GM23338 (cell line): ENCODE data around the gene PCNX1. TPM values are rescaled to one million over a fixed set of nuclear protein-coding genes. Genes with fewer than 3 reads are reported as not detected.

ENCODE experiments used
- ATAC-seq: fragments of 200-7000 bp; cut with Tn5 transposase; 3 replicates; pipeline ENCODE4 v1.9.1; 2020
- DNase-seq: peaks from one replicate; pipeline ENCODE4 v3.0.0-alpha.2; 2015; ENCODE audit warnings: low spot score
- H2AFZ ChIP-seq: fragments of 200-600 bp; sonication (generic); 2 replicates; pipeline ENCODE4 v1.8.0; 2016; ENCODE audit warnings: antibody characterized with exemption, mild to moderate bottlenecking, moderate library complexity
- H3F3A ChIP-seq: fragments of 200-600 bp; sonication (generic); replicated peaks from 2 replicates; pipeline ENCODE4 v1.8.0; 2017; ENCODE audit warnings: antibody characterized with exemption, mixed run types, low read depth
- H3K27ac ChIP-seq: fragments of 200-600 bp; sonication (generic); 2 replicates; pipeline ENCODE4 v1.6.1; 2016; ENCODE audit warnings: low read depth
- H3K27me3 ChIP-seq: fragments of 200-600 bp; sonication (generic); 2 replicates; pipeline ENCODE4 v1.8.0; 2016; ENCODE audit warnings: mild to moderate bottlenecking, mixed run types, moderate library complexity; ENCODE audit not compliant: insufficient read depth
- H3K36me3 ChIP-seq: fragments of 200-600 bp; sonication (generic); 2 replicates; pipeline ENCODE4 v1.8.0; 2016; ENCODE audit warnings: mild to moderate bottlenecking; ENCODE audit not compliant: insufficient read depth
- H3K4me1 ChIP-seq: fragments of 200-600 bp; sonication (generic); 2 replicates; pipeline ENCODE4 v1.8.0; 2016; ENCODE audit warnings: mild to moderate bottlenecking, moderate library complexity; ENCODE audit not compliant: insufficient read depth
- H3K4me2 ChIP-seq: fragments of 200-600 bp; sonication (generic); 2 replicates; pipeline ENCODE4 v1.7.1; 2017; ENCODE audit warnings: mixed run types
- H3K4me3 ChIP-seq: fragments of 200-600 bp; sonication (generic); 2 replicates; pipeline ENCODE4 v1.6.1; 2016; ENCODE audit warnings: mixed run types
- H3K79me2 ChIP-seq: fragments of 200-600 bp; sonication (generic); replicated peaks from 2 replicates; pipeline ENCODE4 v1.8.0; 2017; ENCODE audit warnings: mild to moderate bottlenecking; ENCODE audit not compliant: insufficient read depth
- H3K9me2 ChIP-seq: fragments of 200-600 bp; sonication (generic); 2 replicates; pipeline ENCODE4 v1.8.0; 2017; ENCODE audit not compliant: insufficient read depth
- H4K20me1 ChIP-seq: fragments of 200-600 bp; sonication (generic); replicated peaks from 2 replicates; pipeline ENCODE4 v1.8.0; 2017; ENCODE audit warnings: mild to moderate bottlenecking; ENCODE audit not compliant: insufficient read depth
- H3K27ac Mint-ChIP-seq: 2 replicates; pipeline ENCODE4 v1.8.0; 2020; ENCODE audit warnings: inconsistent platforms, mild to moderate bottlenecking, moderate library complexity, mixed read lengths
- H3K27me3 Mint-ChIP-seq: 3 replicates; pipeline ENCODE4 v1.8.0; 2022; ENCODE audit warnings: low read depth, mild to moderate bottlenecking, moderate library complexity, mixed read lengths, inconsistent platforms; ENCODE audit not compliant: insufficient read depth, poor library complexity
- H3K36me3 Mint-ChIP-seq: 3 replicates; pipeline ENCODE4 v1.8.0; 2021; ENCODE audit warnings: low read depth, mild to moderate bottlenecking, inconsistent platforms, moderate library complexity, mixed read lengths
- H3K4me1 Mint-ChIP-seq: 3 replicates; pipeline ENCODE4 v1.8.0; 2020; ENCODE audit warnings: mild to moderate bottlenecking, inconsistent platforms, mixed read lengths
- H3K4me3 Mint-ChIP-seq: 3 replicates; pipeline ENCODE4 v1.8.0; 2021; ENCODE audit warnings: moderate library complexity, mild to moderate bottlenecking, inconsistent platforms, mixed read lengths
- H3K9me3 Mint-ChIP-seq: 3 replicates; pipeline ENCODE4 v1.8.0; 2020; ENCODE audit warnings: moderate library complexity, mild to moderate bottlenecking, inconsistent platforms, mixed read lengths
- CREB1 ChIP-seq: fragments of 250-450 bp; sonication (Bioruptor Pico); IDR thresholded peaks from 2 replicates; pipeline ENCODE4 v1.5.0; 2020; ENCODE audit warnings: low read depth, mild to moderate bottlenecking, moderate library complexity
- CTCF ChIP-seq, 2 experiments: fragments of 200-600 bp in 1 of 2; sonication (generic) in 1 of 2; conservative IDR thresholded peaks; 2 replicates each; pipeline versions ENCODE4 v1.5.1 to v1.6.1; 2016 to 2017; ENCODE audit warnings: antibody characterized with exemption in 2 of 2, low read depth in 2 of 2, mild to moderate bottlenecking in 2 of 2, moderate library complexity in 1 of 2
- EZH2 ChIP-seq: fragments of 200-600 bp; sonication (generic); IDR thresholded peaks from one replicate; pipeline ENCODE4 v1.8.0; 2017; ENCODE audit warnings: antibody characterized with exemption, mild to moderate bottlenecking, low read depth; ENCODE audit not compliant: unreplicated experiment
- JUNB ChIP-seq: IDR thresholded peaks from one replicate; pipeline ENCODE4 v1.6.1; 2016; ENCODE audit warnings: antibody characterized with exemption; ENCODE audit not compliant: unreplicated experiment
- NANOG ChIP-seq: IDR thresholded peaks from 2 replicates; pipeline ENCODE4 v1.6.1; 2016; ENCODE audit warnings: antibody characterized with exemption, borderline replicate concordance
- REST ChIP-seq: IDR thresholded peaks from one replicate; pipeline ENCODE4 v1.6.1; 2018; ENCODE audit warnings: antibody characterized with exemption; ENCODE audit not compliant: unreplicated experiment
- ZNF114 ChIP-seq: fragments of 250-450 bp; sonication (Bioruptor Pico); IDR thresholded peaks from 2 replicates; pipeline ENCODE4 v1.5.0; 2020; ENCODE audit warnings: mild to moderate bottlenecking, moderate library complexity
- ZNF462 ChIP-seq: fragments of 250-450 bp; sonication (Bioruptor Pico); IDR thresholded peaks from 2 replicates; pipeline ENCODE4 v1.5.0; 2020; ENCODE audit warnings: mild to moderate bottlenecking, moderate library complexity
- polyA plus RNA-seq: library from polyadenylated mRNA; unstranded; fragments of >200 nt; fragmentation: Nextera tagmentation; extraction: Ambion mirVana; gene quantifications from 2 replicates; pipeline ENCODE4 v1.2.1, GENCODE V29; 2016
- total RNA-seq: library from RNA; depleted of rRNA; stranded (reverse); fragments of >200 nt; shearing (Covaris generic); gene quantifications from 2 replicates; pipeline ENCODE4 v1.2.3, GENCODE V29; 2014

Gene PCNX1
- total and polyA plus RNA-seq, 2 experiments from 2014 or later = 19.4 to 53.1 TPM

GRCh38 chr14:71021347-71022011, 114.2 kb downstream of the PCNX1 start (continued):
- TF ChIP-seq REST = no peak

GRCh38 chr14:71022012-71022869, 115.0 kb downstream of the PCNX1 start:
- peaks cover 7% of the 10 kb centered on the region; the same call in 1 of the 2 replicates for H3K36me3 ChIP-seq
- H3K79me2 ChIP-seq = 0 out of 2 replicates have a peak, but pooled peaks cover 6% of the 10 kb centered on the region
- DNase-seq = no peak
- H3F3A ChIP-seq = no peaks in the 10 kb centered on the region
- Mint-ChIP-seq H3K36me3 (peaks cover 40% of the 10 kb centered on the region), H3K4me1 (no peaks in the 10 kb centered on the region), H3K4me3 (no peak overlapping the region), H3K27me3 (no peaks in the 10 kb centered on the region), H3K9me3 (peaks cover 13% of the 10 kb centered on the region; the same call in 2 of the 3 replicates), H3K27ac (no peak overlapping the region)
- no peaks in the 10 kb centered on the region for H4K20me1 ChIP-seq
- no peak overlapping the region for H3K4me2 ChIP-seq
- no peak overlapping the region for H3K4me3 ChIP-seq
- H3K27ac ChIP-seq = no peak overlapping the region
- H3K27me3 ChIP-seq = no peaks in the 10 kb centered on the region
- H3K9me2 ChIP-seq = no peaks in the 10 kb centered on the region
- ATAC-seq = no peak
- no peaks in the 10 kb centered on the region for H3K4me1 ChIP-seq
- H2AFZ ChIP-seq = no peak overlapping the region
- TF ChIP-seq JUNB (no peak), ZNF462 (CRISPR knock-in tag) (no peak), EZH2 (no peak), NANOG (no peak), CTCF (conservative IDR thresholded peaks at IDR 0.05; ENCODE audit: low read depth in 2 of 2) (no peak), ZNF114 (CRISPR knock-in tag) (no peak), CREB1 (CRISPR knock-in tag) (no peak)
